Hepatocyte (in vitro differentiated cells): ENCODE data around the gene LAMC2. TPM values are rescaled to one million over a fixed set of nuclear protein-coding genes. Genes with fewer than 3 reads are reported as not detected.

Source experiments
- DNase-seq: peaks from one replicate; pipeline ENCODE4 v3.0.0-alpha.2; 2016; ENCODE audit warnings: low spot score
- H2AFZ ChIP-seq: fragments of 200-600 bp; sonication (generic); 2 replicates; pipeline ENCODE4 v1.6.0; 2016; ENCODE audit warnings: antibody characterized with exemption, mild to moderate bottlenecking
- H3K27ac ChIP-seq: fragments of 200-600 bp; sonication (generic); 2 replicates; pipeline ENCODE4 v1.5.1; 2016; ENCODE audit warnings: mild to moderate bottlenecking
- H3K27me3 ChIP-seq: fragments of 200-600 bp; sonication (generic); 2 replicates; pipeline ENCODE4 v1.6.1; 2016
- H3K36me3 ChIP-seq: fragments of 200-600 bp; sonication (generic); replicated peaks from 2 replicates; pipeline ENCODE4 v1.5.1; 2016; ENCODE audit warnings: low read depth; ENCODE audit not compliant: insufficient read depth
- H3K4me1 ChIP-seq: fragments of 200-600 bp; sonication (generic); 2 replicates; pipeline ENCODE4 v1.5.1; 2016; ENCODE audit warnings: mild to moderate bottlenecking, moderate library complexity; ENCODE audit not compliant: insufficient read depth
- H3K4me2 ChIP-seq: fragments of 200-600 bp; sonication (generic); 2 replicates; pipeline ENCODE4 v1.6.0; 2016
- H3K4me3 ChIP-seq: fragments of 200-600 bp; sonication (generic); 2 replicates; pipeline ENCODE4 v1.5.1; 2016; ENCODE audit warnings: mild to moderate bottlenecking
- H3K79me2 ChIP-seq: fragments of 200-600 bp; sonication (generic); 2 replicates; pipeline ENCODE4 v1.6.0; 2017; ENCODE audit warnings: mild to moderate bottlenecking
- H3K9me2 ChIP-seq: fragments of 200-600 bp; sonication (generic); replicated peaks from 2 replicates; pipeline ENCODE4 v1.6.0; 2017; ENCODE audit warnings: mild to moderate bottlenecking; ENCODE audit not compliant: insufficient read depth
- H3K9me3 ChIP-seq: fragments of 200-600 bp; sonication (generic); 2 replicates; pipeline ENCODE4 v1.5.1; 2016; ENCODE audit warnings: low read depth, mild to moderate bottlenecking
- H4K20me1 ChIP-seq: fragments of 200-600 bp; sonication (generic); 2 replicates; pipeline ENCODE4 v1.6.0; 2016; ENCODE audit warnings: mild to moderate bottlenecking; ENCODE audit not compliant: insufficient read depth, poor library complexity, severe bottlenecking
- EZH2 ChIP-seq: fragments of 200-600 bp; sonication (generic); IDR thresholded peaks from 2 replicates; pipeline ENCODE4 v1.6.1; 2016; ENCODE audit warnings: antibody characterized with exemption, mild to moderate bottlenecking, borderline replicate concordance
- EZH2phosphoT487 ChIP-seq: fragments of 200-600 bp; sonication (generic); IDR thresholded peaks from one replicate; pipeline ENCODE4 v1.6.1; 2018; ENCODE audit warnings: antibody characterized with exemption, mild to moderate bottlenecking, low read depth, moderate library complexity; ENCODE audit not compliant: unreplicated experiment, severe bottlenecking
- WGBS: methylation state at CpG from one replicate; pipeline ENCODE4 v1.1.6; 2016; ENCODE audit warnings: low lambda C conversion rate; ENCODE audit errors: missing lambda C conversion rate; 5-methylcytosine and 5-hydroxymethylcytosine counted together
- polyA plus RNA-seq: library from polyadenylated mRNA; unstranded; fragments of >200 nt; fragmentation: Nextera tagmentation; extraction: Ambion mirVana; gene quantifications from 2 replicates; pipeline ENCODE4 v1.2.1, GENCODE V29; 2016
- total RNA-seq: library from RNA; depleted of rRNA; stranded (reverse); fragments of >200 nt; gene quantifications from 2 replicates; pipeline ENCODE4 v1.2.3, GENCODE V29; 2014
- TF ChIP-seq, protein P1 (sequence below): fragments of 200-600 bp; sonication (generic); IDR thresholded peaks from 2 replicates; pipeline ENCODE4 v1.5.1; 2016; ENCODE audit warnings: antibody characterized with exemption, mild to moderate bottlenecking; ENCODE audit not compliant: poor library complexity

LAMC2 gene
- total and polyA plus RNA-seq, 2 experiments from 2014 or later, result 45.3 to 76.3 TPM

DNA sequence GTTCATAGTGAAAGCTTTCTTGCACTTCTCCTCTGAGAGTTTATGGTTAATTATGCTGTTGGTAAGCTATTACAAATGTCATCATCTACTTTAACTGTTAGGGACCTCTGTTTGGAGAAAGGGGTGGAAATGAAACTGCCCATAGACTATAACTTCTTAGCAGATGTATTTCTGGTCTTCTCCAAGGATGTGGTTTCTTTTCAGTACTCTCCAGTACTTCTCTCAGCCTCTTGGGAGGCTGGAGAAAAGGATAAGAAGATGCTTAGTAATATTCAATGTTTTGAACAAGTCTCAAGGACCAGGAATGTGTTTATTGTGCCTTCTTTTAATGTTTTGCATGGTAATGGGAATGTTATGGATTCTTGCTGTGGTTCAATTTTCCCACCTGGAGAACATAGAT, 60.4 kb downstream of the LAMC2 start:
- H3K4me3 ChIP-seq, result no peak overlapping the region
- H3K4me1 ChIP-seq, result peaks cover 7% of the 10 kb centered on the region
- no peak overlapping the region for H3K27ac ChIP-seq
- no peaks in the 10 kb centered on the region for H4K20me1 ChIP-seq
- DNase-seq, result no peak
- H3K36me3 ChIP-seq, result no peaks in the 10 kb centered on the region
- H3K79me2 ChIP-seq, result no peaks in the 10 kb centered on the region
- no peak overlapping the region for H2AFZ ChIP-seq
- H3K9me3 ChIP-seq, result no peaks in the 10 kb centered on the region
- no peaks in the 10 kb centered on the region for H3K27me3 ChIP-seq
- TF ChIP-seq, protein P1, sequence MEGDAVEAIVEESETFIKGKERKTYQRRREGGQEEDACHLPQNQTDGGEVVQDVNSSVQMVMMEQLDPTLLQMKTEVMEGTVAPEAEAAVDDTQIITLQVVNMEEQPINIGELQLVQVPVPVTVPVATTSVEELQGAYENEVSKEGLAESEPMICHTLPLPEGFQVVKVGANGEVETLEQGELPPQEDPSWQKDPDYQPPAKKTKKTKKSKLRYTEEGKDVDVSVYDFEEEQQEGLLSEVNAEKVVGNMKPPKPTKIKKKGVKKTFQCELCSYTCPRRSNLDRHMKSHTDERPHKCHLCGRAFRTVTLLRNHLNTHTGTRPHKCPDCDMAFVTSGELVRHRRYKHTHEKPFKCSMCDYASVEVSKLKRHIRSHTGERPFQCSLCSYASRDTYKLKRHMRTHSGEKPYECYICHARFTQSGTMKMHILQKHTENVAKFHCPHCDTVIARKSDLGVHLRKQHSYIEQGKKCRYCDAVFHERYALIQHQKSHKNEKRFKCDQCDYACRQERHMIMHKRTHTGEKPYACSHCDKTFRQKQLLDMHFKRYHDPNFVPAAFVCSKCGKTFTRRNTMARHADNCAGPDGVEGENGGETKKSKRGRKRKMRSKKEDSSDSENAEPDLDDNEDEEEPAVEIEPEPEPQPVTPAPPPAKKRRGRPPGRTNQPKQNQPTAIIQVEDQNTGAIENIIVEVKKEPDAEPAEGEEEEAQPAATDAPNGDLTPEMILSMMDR, result no peak
- TF ChIP-seq EZH2 (no peak), EZH2phosphoT487 (no peak)
- H3K9me2 ChIP-seq, result no peaks in the 10 kb centered on the region
- H3K4me2 ChIP-seq, result no peak overlapping the region

DNA sequence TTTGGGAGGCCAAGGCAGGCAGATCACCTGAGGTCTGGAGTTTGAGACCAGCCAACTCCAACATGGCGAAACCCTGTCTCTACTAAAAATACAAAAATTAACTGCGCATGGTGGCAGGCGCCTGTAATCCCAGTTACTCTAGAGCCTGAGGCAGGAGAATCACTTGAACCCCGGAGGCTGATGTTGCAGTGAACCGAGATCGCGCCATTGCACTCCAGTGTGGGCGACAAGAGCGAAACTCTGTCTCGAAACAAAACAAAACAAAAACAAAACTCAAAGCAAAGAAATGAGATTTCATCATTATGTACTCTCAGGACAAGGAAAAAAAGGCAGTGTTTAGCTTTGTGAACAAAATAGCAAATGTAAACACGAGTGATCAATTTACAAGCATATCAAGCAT, 61.0 kb downstream of the LAMC2 start:
- H3K36me3 ChIP-seq, result no peaks in the 10 kb centered on the region
- H3K4me3 ChIP-seq, result no peak overlapping the region
- H3K9me3 ChIP-seq, result no peaks in the 10 kb centered on the region
- no peak overlapping the region for H2AFZ ChIP-seq
- H3K27ac ChIP-seq, result no peak overlapping the region
- H3K4me2 ChIP-seq, result no peak overlapping the region
- no peak for DNase-seq
- H3K4me1 ChIP-seq, result peaks cover 7% of the 10 kb centered on the region
- H3K27me3 ChIP-seq, result no peaks in the 10 kb centered on the region
- H4K20me1 ChIP-seq, result no peaks in the 10 kb centered on the region
- no peaks in the 10 kb centered on the region for H3K79me2 ChIP-seq
- 97% methylated on average over 11 of the region's 11 CpGs for WGBS
- TF ChIP-seq EZH2phosphoT487 (no peak), EZH2 (no peak)
- TF ChIP-seq, protein P1, result no peak
- no peaks in the 10 kb centered on the region for H3K9me2 ChIP-seq

GRCh38 chr1:183247484-183247883, 61.4 kb downstream of the LAMC2 start:
- no peak for TF ChIP-seq EZH2phosphoT487
- TF ChIP-seq, protein P1, result no peak
- no peak for TF ChIP-seq EZH2
- Histone ChIP-seq H3K4me3 (no peak overlapping the region), H3K27ac (no peak overlapping the region), H3K9me2 (no peaks in the 10 kb centered on the region), H3K4me2 (no peak overlapping the region), H3K4me1 (peaks cover 7% of the 10 kb centered on the region), H3K36me3 (no peaks in the 10 kb centered on the region), H3K79me2 (no peaks in the 10 kb centered on the region), H4K20me1 (no peaks in the 10 kb centered on the region), H2AFZ (no peak overlapping the region), H3K9me3 (no peaks in the 10 kb centered on the region), H3K27me3 (no peaks in the 10 kb centered on the region)
- DNase-seq, result no peak
- 80% methylated on average over 3 of the region's 3 CpGs for WGBS

DNA sequence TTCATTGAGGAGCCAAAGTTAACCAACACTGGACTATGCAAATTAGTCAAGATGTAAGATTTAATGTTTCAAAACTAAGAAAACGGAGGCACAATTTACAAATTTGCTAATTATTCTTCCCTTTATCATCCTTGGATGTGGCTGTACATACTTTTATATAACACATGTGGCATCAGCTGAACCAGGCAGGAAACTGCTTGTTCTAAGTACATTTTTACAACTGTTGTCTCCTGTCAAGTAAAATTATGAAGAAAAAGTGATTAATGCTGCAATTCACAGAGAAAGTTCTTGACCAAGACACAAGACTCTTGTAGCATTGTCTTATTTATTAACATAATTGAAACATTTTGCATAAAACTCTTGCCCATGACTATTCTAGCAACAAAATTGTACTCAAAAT, 61.9 kb downstream of the LAMC2 start:
- H3K27me3 ChIP-seq, result no peaks in the 10 kb centered on the region
- H2AFZ ChIP-seq, result no peak overlapping the region
- 86% methylated on average over 1 of the region's 1 CpG for WGBS
- DNase-seq, result no peak
- no peaks in the 10 kb centered on the region for H3K36me3 ChIP-seq
- no peak overlapping the region for H3K27ac ChIP-seq
- H3K4me2 ChIP-seq, result no peak overlapping the region
- H3K9me3 ChIP-seq, result no peaks in the 10 kb centered on the region
- H3K4me3 ChIP-seq, result no peak overlapping the region
- no peak for TF ChIP-seq EZH2
- TF ChIP-seq, protein P1, result no peak
- TF ChIP-seq EZH2phosphoT487, result no peak
- no peaks in the 10 kb centered on the region for H3K9me2 ChIP-seq
- peaks cover 3% of the 10 kb centered on the region for H3K4me1 ChIP-seq
- no peaks in the 10 kb centered on the region for H3K79me2 ChIP-seq
- no peaks in the 10 kb centered on the region for H4K20me1 ChIP-seq
